Measurements from ENCODE around the gene FGFR1OP2.
A peak's percentile ranks its signal among the peaks of the same experiment; 100 is the strongest.
"Not testable (repeated sequence)": the region's sequence is repeated elsewhere in the genome, so short reads cannot be mapped to it uniquely, and the experiment has no call there.

The FGFR1OP2 gene

DNA sequence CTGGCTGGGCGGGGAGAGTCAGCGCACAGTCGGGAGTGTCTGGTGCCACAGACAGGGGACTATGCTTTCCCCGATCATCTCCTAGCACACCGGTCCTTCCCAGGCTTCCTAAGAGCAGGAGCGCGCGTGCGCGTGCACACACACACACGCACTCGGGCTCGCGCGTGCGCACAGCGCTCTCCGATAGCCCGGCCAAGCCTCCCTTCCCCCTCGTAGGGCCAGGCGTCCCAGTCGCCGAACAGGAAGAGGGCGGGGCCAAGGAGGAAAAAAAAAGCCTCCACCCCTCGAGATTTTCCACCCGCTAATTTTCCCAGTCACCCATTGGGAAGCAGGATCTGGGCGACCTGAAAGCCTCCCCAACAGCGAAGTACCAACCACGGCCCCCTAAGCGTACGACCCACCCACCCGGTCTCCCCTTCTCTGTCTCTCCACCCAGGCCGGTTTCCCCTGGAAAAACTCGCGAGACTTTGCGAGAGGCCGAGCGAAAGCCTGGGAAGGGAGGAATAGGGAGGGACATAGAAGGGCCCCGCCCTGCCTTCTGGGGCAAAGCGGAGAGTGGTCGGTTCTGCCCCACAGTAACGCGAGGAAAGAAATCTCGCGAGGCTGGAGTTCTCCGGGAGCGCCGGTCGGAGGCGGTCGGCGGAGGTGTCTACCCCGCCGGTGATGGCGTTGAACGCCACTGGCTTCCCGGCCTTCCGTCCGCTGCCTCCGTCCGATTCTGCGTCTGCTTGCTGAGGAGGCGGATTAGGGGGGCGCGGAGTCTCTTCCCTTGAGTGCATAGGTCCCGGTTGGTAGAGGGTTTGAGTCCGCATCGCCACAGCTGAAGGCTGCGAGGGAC is at the start of gene FGFR1OP2, which contains the start of gene INTS13:
Gene FGFR1OP2 (plus strand): TSS at position 608 of the 838 bp plus-strand sequence. CDS start 15,689 bp downstream, outside the sequence.
Gene INTS13 (minus strand): TSS at position 119 of the 838 bp plus-strand sequence. CDS start 1,178 bp downstream, outside the sequence.
- DNase-seq (ENCODE audit: low read depth) = peak; percentile 99

DNA sequence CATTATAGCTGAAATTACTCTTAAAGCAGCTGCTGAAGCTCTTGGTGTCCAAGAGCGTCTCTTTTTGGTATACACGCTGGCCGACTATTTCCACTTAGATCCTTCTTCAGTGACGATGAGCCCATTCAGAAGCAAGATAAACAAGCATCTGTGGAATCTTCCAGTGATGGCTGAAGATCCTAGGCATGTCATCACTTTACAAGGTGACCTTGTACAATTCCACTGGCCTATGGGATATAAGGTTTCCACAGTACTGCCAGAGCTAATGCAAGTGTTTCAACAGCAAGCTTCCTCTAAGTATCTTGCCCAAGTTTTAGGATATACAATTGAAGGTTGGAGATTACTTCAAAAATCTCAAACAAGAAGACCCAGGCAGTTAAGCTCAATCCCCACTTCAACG is 47.5 kb upstream of the FGFR1OP2 start:
- DNase-seq (ENCODE audit: low read depth) = no peak

DNA sequence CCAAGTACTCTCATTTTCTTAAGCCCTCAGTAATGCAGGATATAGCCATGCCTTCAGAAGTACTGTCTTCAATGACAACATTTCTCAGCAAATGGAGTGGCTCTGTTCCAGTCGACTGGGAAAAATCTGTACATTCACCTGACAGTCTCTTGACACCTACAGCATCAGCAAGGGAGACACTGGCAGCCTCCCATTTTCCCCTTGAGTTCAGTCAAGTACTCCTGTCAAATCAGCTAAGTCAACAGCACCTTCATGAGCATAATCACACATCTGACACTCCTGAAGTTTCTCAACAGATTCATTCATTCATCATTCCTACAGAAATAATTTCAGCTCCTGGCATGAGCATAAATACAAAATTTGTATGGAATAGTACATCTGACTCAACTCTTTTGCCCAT is 46.6 kb upstream of the FGFR1OP2 start:
- no peak for DNase-seq (ENCODE audit: low read depth)

DNA sequence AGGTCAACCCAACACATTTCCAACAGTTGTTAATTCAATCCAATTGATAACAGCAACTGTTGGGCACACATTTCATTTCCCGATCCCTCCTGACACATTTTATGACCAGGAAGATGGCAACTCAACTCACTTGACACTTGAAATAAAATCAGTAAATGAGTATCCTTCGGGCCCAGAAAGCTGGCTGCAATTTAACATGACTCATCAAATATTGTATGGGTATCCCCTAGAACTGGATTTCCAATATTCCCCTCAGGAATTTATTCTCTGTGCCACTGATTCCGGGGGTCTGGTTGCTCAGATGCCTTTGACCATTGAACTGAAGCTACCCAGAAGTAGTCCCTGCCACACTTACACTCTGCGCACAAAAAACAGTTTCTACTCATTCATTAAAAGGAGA is 42.6 kb upstream of the FGFR1OP2 start:
- no peak for DNase-seq (ENCODE audit: low read depth)

DNA sequence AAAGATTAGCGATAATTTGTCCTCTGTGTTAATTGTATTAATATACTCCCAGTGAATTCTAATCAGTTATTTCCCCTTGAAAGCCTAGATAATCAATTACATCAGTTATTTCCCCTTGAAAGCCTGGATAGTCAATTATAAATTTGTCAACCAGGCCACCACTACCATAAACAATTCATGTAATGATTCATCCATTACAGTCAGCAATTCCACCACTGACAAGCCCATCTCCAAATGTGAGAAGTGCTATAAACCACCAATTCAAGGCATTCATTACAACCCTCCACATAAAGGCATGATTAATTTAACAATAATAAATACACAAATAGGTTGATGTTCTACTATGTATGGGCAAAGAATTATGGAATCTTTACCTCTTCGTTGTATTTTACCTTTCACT is 41.4 kb upstream of the FGFR1OP2 start:
- DNase-seq (ENCODE audit: low read depth) = no peak

DNA sequence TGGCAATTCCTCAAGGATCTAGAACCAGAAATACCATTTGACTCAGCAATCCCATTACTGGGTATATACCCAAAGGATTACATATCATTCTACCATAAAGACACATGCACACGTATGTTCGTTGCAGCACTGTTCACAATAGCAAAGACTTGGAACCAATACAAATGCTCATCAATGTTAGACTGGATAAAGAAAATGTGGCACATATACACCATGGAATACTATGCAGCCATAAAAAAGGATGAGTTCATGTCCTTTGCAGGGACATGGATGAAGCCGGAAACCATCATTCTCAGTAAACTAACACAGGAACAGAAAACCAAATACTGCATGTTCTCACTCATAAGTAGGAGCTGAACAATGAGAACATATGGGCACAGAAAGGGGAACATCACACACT is 34.9 kb upstream of the FGFR1OP2 start:
- not testable (repeated sequence) for DNase-seq (ENCODE audit: low read depth)

DNA sequence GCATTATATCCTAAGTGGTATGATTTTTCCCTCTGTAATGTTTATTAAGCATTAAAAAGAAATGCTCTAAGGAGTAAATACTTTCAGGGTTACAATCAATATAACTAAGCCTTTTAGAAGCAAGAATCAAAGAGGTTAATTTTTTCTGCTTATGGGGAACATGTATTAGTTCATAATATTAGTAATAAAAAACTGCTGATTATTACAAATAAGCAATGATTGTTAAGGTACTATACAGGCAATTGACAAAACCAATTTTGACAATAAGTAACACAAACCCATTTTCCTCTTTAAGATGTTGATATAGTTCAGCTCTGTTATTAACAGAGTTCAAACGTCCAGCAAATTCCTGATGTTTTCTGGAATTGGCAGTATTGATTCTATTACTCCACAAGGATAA is 32.2 kb upstream of the FGFR1OP2 start:
- no peak for DNase-seq (ENCODE audit: low read depth)

DNA sequence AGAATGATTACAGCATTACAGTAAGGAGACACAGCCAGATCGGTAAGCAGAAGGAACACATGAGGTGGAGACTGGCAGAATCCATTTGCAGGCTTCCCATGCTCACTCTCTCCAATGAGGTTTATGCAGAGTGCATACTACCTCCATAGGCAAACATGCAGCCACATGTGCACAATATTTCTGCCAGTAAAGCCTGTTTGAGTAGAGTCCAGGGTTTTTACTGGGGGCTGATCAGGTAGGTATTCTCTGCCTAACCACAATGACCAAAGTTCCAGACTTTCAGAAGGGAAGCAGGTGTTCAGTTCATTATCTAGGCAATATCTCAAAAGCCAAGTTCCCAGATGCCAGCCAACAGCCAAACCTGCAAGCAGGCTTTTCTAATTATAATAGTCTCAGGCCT is 31.6 kb upstream of the FGFR1OP2 start:
- no peak for DNase-seq (ENCODE audit: low read depth)

DNA sequence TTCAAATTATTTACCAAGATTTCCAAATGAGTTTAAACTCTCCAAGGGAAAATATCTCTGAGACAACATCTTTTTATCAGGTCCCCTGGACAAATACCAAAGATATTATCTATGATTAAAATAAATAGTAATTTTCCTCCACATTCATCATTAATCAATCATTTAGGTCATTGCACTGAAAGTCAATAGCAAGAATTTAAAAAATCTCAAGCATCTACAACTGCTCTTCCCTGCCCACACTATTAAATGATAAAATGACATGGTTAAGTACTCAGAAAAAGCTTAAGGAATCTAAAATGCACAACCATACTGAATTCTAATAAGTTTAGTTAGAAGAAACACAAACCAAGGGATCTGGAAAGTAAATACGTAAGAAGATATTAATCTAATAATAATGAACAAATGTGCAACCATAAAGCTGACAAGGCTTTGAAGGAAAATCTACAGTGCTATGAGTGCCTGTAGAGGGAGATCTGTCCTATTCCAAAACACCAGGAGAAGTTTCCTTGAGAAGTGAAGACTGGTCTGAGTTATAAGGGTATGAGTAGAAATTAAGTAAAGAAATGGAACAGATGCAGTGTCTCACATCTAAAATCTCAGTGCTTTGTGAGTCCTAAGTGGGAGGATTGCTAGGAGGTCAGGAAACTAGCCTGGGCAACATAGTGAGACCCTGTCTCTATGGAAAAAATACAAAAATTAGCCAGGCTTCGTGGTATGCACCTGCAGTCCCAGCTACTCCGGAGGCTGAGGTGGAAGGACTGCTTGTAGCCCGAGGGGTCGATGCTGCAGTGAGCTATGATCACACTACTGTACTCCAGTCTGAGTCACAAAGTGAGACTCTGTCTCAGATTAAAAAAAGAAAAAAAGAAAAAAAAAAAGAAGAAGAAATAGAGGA is 19.7 kb upstream of the FGFR1OP2 start:
- DNase-seq (ENCODE audit: low read depth) = no peak

DNA sequence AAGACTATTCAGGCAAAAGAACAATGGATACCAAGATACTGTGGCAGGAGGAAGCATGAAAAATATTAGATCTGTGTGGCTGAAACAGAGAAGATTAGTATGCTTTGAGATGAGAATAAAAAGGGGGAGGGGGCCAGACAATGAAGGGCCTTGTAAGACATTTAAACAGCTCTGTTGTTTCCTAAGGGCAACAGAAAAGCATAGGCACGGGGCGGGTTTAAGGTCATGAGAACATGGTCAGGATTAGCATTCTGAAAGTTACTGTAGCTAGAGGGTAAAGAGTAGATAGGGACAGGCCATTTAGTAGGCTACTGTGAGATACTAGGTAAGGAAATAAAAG is 19.1 kb upstream of the FGFR1OP2 start:
- DNase-seq (ENCODE audit: low read depth) = no peak

DNA sequence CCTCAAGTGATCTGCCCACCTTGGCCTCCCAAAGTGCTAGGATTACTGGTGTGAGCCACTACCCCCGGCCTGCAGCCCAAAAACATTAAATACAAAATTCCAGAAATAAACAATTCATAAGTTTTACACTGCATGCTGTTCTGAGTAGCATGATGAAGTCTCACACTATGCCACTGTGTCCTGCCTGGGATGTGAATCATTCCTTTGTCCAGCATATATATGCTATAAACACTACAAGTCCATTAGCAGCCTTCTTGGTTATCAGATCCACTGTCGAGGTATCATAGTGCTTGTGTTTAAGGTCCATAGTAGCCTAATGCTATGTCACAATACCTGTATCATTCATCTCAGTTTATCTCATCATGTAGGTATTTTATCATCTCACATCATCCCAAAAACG is 16.4 kb upstream of the FGFR1OP2 start:
- DNase-seq (ENCODE audit: low read depth) = no peak

DNA sequence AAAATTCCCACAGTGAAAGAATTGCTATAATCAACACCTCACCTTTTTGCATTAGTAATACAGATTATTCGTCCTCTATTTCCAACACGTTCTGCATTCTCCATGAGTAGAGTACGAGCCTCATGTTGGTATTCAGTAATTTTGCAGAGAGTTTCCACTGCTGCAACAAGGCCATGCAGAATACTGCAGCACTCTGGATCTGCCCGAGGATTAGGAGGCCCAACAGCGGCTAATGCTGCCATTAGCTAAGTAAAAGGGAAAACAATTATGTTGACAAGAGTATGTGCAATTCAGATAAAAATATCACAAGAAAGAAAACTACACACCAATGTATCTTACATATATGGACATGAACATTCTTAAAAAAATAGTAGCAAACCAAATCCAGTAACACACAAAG is 9.6 kb upstream of the FGFR1OP2 start:
- no peak for DNase-seq (ENCODE audit: low read depth)

DNA sequence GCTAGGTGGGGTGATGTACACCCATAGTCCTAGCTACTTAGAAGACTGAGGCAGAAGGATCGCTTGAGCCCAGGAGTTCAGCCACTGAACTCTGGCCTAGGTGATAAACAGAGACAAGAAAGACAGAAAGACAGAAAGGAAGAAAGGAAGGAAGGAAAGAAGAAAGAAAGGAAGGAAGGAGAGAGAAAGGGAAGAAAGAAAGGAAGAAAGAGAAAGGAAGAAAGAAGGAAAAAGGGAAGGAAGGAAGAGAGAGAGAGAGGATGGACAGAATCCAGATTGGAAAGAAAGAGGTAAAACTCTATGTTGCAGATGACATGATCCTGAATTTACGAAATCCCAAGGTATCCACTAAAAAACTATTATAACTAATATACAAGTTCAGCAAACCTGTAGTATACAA is 8.7 kb upstream of the FGFR1OP2 start:
- no peak for DNase-seq (ENCODE audit: low read depth)

DNA sequence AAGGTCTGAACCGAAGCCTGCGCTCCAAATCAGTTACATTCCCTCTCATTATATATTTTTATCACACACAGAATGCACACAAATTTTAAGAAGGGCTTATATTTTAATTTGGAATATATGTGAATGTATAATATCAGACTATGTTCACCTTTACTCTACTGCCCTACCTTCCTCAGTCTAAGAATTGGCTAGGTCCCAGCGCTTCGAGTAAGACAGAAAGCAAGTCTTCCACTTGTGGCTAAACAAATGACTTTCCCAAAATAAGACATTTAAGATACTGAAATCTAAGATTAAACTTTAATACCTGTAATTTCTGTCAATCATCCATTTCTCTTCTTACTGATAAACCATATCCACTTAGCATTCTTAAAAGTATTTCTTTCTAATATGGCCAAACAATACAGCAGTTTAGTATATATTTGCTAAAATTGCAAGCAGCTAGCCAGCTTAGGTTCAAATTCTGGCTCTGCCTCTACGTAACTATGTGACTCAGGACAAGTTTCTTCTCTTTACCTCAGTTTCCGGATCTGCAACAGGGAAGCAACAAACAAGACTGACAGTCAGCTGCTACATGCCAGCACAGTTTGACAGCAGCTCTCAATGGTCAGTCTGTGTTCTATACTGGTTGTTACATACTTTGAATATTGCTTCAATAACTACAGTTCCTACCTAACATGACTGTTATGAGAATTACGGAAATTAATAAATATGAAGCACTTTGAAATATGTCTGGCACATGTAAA is 2.5 kb upstream of the FGFR1OP2 start:
- DNase-seq (ENCODE audit: low read depth) = no peak

DNA sequence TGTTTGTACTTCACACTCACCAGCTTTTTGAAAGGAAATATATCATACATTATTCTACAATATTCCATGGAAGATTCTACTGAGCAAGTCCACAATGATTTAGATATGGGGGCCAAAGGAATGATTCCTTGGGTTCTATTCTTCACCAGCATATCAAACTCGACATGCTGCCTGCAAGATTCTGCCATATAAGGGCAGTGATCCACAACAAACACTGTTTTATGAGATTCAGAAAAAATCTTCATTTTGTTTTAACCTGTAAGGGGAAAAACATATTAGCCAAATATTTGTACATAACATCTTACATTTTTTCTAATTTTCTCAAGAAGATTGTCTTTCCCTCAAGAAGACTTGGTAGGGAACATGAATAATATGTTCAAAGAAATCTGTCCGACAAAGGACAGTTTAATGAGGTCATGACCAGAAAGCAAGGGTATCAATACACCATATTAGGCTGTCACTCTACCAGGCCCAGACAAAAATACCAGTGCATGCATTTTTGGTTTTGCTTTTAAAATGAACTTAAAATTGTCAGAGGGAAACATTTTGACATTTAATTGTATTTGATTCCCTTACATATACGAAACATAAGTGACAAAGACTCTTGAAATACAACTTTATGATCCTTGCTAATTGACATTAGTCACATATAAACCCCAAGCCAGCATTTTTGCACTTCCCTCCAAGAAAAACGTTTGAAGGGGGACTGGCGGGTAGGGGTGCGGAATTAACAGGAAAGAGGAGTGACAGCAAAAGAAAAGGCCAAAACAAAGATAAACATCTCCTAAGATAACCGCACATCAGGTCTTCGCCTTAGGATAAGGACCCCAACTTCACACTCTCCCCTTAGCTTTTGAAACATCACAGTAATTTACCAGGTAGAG is 1.5 kb upstream of the FGFR1OP2 start:
- DNase-seq (ENCODE audit: low read depth) = no peak

DNA sequence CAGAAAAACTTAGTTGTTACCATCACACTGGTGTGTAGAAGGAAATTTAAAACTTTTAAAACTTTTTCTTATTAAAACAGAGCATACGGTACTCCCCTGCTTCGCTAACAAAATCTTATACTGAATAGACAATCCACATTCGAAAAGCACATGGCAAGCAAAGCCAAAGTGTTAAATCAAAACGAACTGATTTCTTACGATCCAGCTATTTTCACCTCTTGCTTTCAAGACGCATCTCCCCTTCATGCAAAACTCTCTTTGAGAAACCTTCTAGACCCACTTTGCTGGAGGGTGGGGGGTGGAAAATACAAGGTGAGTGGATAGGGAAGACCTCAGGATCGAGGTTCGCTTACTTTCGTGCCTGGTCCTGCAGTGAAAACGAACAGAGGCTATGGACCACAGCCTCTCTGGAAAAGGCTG is 817 bp upstream of the FGFR1OP2 start:
- DNase-seq (ENCODE audit: low read depth) = no peak

DNA sequence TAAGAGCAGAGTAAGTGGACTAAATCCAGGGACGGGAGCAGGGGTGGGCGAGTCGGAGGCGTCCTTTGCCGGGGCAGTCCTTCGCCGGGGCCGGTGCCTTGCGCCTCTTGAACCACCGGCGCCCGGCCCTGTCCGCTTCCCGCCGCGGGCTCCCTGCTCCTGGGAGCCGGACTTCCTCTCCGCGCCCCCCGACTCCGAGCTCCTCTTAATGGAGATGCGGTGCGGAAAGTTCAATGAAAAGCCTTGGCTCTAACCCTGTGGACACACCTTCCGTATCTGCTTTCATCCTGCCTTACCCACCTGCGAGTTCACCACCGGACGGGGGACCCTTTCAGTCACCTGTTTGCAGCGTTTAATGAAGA is 412 bp downstream of the FGFR1OP2 start:
- DNase-seq (ENCODE audit: low read depth) = no peak

DNA sequence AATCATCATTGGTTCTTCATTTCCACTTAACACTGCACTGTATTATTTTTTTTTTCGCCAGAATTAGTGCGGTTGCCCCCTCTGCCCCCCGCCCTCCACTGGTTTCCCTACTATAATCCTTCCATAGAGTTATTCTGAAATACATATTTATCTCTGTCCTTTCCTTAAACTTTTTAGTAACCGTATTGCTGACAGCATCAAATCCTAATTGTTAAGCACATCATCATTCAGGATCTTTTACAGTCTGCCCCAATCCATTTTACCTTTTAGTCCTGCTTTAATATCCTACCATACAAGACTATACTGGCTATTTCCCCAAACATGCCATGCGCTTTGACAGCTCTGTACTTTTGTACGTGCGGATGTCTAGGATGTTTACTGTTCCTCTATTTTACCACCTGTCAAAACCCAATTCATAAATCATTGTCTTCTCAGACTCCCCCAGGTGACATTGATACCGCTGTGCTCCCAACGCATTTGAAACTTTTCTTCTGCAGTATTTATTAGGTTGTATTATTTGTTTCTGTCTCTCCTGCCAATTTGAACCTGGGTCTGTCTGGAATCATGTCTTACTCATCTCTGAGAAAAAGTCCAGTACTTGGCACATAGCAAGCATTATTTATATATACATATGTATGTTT is 1.0 kb downstream of the FGFR1OP2 start:
- DNase-seq (ENCODE audit: low read depth) = no peak

DNA sequence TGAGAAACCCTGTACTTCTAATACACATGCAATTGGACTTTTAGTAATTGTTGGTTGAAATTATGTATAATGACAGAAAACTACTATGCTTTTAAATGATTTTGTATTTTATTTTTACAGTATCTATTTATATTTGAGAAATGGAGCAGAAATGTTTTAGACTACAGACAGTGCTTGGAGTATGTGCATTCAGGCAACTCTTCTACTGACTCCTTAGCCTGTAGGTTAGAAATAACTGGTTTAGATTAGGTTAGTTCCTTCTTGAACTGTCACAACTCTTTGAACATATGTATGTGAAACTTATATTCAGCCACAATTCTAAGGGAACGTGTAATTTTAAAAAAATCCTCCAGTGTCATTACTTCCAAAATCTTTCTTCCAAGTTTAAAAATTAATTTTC is 1.7 kb downstream of the FGFR1OP2 start:
- no peak for DNase-seq (ENCODE audit: low read depth)

DNA sequence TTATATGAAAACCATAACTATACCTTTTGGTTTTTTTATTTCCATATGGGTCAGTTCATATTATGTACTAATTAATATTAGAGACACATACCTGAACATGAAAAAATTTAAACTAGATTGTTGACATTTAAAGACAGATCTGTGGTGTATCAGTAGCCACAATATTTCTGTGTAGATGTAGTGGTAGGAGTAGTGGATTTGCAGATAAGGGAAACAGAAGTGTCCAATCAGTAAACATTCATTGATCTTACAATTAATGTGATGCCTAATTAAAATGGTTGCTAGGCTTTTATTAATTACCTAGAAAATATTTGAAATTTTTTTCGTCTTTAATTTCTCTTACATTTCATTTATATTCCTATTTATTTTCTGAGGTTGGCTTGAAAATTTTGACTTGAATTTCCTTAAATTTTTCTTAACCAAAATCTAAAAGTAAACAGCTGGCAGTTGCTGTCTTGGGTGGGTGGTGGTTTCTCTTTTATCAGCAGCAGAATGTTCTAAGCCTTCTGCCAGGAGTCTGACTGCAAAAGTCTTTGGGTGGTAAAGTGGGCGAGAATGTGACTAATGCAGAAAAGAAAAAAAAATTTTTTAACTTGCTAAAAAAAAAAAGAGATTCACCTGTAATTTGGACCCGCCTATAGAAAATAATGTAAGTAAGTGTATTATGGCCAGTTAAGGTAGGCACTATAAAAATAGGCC is 2.4 kb downstream of the FGFR1OP2 start:
- no peak for DNase-seq (ENCODE audit: low read depth)

Data from GM04504 (cell line).